ENCODE measurements around the gene CARMIL1. TPM values are rescaled to one million over a fixed set of nuclear protein-coding genes. Genes with fewer than 3 reads are reported as not detected.
A peak's percentile ranks its signal among the peaks of the same experiment; 100 is the strongest.

The CARMIL1 gene
- total RNA-seq, 1 experiment from 2014 or later: 16.8 TPM

DNA sequence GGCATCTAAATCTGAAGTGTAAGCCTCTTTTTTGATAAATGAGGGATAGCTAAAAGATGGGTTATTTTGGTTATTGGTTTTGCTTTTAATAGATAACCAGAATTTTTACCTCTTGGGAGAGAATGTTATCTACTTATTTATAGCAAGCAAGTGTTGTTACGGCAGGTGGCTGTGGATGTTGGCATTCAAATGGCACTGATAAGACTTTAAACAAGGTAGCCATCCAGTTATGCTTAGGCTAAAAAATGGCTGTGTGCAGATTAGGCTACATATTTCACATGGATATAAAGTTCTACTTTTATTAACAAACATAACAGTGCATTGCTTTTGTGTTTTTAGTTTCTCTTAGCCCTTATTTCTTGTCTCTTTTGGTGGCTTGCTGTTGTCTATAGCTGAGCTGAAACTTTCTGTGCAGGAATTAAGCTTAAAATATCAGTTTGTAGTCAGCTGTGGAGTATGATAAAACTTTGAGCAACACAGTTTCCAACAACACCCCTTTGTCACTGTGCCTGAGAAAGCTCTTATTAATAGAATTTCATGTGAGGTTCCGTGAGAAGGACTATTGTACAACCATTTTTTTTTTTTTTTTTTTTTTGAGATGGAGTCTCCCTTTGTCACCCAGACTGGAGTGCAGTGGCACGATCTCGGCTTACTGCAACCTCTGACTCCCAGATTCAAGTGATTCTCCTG, 28.8 kb downstream of the CARMIL1 start:
- DNase-seq (ENCODE audit: low spot score): no peak

DNA sequence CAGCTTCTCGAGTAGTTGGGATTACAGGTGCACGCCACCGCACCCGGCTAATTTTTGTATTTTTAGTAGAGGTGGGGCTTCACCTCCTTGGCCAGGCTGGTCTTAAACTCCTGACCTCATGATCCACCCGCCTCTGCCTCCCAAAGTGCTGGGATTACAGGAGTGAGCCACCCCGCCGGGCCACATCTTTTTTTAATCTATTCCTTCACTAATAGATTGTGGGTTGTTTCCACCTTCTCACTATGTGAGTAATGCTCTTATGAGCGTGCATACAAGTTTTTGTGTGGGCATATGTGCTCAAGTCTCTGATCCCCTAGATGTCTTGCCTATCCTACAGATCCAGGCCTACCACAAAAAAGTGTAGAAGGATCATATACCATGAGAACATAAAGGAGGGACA, 30.7 kb downstream of the CARMIL1 start:
- no peak for DNase-seq (ENCODE audit: low spot score)

DNA sequence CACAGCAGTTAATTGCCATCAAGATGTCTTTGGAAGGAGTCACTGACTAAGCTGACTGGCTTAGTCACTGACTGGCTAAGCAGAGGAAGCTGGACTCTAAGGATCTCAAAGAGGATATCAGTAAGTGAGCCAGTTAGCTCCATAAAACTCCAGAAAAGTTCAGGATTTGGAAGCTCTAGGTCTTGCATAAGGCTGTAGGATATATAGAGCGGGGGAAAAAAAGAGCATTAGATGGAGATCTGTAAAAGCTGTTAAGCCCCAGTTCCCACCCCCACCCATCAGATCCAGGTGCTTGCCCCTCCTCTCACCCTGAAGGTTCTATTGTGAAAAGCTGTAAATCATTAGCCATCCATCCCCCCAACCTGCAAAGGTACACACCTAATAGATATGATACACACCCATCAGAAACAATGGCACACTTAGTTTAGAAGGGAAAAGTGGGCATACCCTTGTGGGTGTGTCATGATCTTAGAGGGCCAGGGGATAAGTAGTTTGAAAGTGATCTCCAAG, 32.2 kb downstream of the CARMIL1 start:
- peak; percentile 54 for DNase-seq (ENCODE audit: low spot score)

DNA sequence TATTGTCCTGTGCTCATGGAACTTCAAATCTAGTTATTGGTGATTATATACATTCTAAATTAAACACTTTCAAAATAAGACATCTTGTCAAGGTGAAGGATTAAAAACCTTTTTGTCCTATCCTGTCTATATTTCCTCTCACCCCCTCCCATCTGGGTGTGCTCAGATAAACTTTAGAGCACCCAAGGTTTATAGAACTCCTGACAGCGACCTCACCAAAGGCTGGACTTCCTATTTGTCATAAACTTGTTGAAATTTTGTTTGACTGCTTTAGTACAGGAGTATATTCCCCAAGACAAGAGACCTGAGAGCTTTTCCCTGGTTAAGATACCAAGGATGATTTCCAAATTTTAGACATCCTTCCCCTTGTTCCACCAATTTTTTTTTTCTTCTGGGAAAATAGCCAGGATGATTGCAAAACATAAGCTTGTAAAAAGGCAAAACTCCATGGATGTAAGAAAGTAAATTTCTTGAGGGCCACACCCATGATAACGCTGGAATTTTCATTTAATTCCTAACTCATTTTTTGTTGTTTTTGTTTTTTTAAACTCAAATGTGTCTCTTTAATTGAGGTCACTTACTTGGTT, 33.0 kb downstream of the CARMIL1 start:
- DNase-seq (ENCODE audit: low spot score): no peak

DNA sequence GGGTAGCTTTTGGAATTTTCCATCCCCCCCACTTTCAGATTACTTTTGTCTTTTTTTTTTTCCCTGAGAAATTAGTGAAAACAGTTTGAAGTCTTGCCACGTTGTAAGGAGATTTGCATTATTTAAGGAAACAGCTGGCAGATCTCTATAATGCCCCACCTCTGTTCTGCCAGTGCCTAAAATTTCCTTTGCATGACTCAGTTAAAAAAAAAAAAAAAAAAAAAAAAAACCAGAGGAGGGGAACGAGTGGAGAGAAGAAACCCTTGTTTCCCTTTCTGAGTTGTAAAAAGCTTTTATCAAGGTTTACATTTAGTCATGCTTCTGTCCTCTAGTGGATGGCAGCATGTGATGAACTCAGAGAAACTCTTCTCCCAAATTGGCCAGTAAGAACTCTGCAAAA, 33.5 kb downstream of the CARMIL1 start:
- DNase-seq (ENCODE audit: low spot score): no peak

GRCh38 chr6:25314509-25315175, 35.5 kb downstream of the CARMIL1 start:
- DNase-seq (ENCODE audit: low spot score): no peak

DNA sequence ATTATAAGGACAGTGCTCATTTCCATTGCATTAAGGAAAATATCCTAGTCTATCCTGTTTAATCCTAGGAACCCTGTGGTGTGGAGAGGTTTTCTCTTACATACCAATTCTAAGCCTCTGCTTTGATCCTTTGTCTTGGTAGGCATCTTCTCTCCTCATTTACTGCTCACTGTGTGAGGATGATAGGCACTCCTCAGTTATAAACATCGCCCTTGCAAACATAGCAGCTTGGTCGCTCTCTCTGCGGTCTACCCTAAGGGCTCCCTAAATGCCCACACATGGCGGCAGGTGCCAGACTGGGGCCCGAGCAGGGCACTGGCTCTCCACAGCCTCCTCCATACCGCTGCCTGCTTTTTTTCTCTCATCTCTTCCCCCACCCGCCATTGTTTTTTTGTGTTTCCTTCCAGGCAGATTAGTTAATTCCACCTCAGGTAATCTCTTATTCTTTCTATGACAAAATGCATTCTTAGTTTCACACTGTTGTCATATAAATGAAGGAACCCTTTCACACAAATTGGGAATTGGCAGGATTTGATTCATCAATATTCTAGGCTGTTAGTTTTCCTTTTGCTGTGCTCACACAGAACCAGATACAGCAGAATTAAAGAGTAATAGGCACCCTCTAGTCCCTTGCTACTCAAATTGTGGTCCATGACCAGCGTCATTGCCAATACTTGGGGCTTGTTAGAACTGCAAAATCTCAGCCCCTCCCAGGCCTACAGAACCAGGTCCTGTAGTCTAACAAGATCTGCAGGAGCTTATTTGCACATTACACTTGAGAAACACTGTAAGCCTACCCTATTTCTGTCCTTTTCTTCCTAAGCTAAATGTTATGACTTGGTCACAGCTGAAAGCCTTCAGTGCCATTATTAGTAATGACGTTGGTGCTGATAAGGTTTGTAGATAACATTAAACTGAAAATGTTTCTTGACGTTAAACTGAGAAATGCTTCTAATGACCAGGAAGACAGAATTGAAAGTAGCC, 36.3 kb downstream of the CARMIL1 start:
- DNase-seq (ENCODE audit: low spot score): no peak

- no peak for DNase-seq (ENCODE audit: low spot score)
Measured at GRCh38 chr6:25316626-25317025, 37.5 kb downstream of the CARMIL1 start.

GRCh38 chr6:25318589-25318988, 39.4 kb downstream of the CARMIL1 start:
- no peak for DNase-seq (ENCODE audit: low spot score)

DNA sequence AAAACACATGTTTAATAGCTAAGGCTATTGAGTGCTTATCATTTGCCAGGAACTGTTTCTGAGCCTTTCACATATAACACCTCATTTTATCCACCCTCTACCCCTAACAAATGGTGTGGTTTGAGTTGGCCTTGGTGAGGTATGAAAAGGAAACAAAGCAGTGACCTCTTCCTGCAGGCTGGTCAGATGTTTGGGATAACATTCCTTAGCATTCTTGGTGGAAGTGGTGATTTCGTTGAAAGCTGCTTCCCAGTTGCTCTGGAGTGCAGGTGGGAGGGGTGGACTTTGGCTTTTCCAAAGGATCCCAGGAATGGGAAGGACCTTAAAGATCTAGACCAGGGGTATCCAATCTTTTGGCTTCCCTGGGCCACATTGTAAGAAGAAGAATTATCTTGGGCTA, 41.3 kb downstream of the CARMIL1 start:
- no peak for DNase-seq (ENCODE audit: low spot score)

- DNase-seq (ENCODE audit: low spot score): no peak
Measured at GRCh38 chr6:25322692-25323091, 43.5 kb downstream of the CARMIL1 start.

GRCh38 chr6:25324066-25324762, 45.0 kb downstream of the CARMIL1 start:
- no peak for DNase-seq (ENCODE audit: low spot score)

GRCh38 chr6:25326126-25326525, 47.0 kb downstream of the CARMIL1 start:
- no peak for DNase-seq (ENCODE audit: low spot score)

GRCh38 chr6:25326960-25327359, 47.8 kb downstream of the CARMIL1 start:
- DNase-seq (ENCODE audit: low spot score): no peak

- DNase-seq (ENCODE audit: low spot score): no peak
Measured at GRCh38 chr6:25327432-25327831, 48.3 kb downstream of the CARMIL1 start.

DNA sequence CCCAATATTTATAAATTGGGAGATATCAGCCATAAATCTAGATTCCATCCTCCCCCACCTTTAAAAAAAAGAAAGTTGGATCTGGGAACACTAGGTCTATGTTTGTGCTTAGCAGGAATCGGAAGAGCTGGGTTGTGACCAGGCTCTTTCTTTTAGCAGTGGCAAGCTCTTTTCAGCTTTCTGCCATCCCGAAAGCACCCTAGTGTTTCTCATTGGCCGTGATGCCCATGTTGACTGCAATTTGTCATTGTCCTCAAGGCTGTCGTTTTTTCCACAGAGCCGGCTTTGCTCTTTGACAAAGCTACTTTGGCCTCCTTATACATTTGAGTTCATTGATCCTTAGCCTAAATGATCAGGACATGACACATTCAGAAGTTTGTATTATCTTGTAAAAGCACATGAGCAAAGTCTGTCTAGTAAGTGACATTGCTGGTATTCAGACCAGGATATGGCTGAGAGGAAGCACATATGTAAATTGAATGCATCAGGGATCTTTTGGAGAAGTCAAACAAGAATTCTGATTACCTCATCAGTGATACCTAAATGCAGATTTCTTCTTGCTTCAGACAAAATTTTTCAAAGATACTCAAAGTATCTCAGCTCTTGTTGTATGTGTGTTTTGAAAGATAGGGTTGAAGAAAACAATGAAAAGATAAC, 50.1 kb downstream of the CARMIL1 start:
- no peak for DNase-seq (ENCODE audit: low spot score)

DNA sequence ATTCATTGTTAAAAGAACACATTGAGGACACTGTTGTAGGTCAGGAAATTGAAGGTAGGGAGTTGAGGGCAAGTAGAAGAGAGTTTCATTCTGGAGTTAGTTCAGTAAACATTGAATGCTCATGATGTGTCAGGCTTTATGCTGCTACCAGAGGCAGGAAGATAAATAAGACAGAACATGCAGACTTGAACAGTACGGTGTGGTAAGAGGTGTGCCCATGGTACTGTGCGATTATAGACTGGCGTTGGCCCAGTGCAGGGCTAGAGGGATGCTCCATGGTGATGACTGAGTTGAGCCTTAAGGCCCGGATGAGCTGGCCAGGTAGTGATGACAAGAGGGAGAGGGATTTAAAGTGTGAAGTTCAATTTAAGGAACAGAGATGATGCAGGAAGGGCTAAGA, 50.8 kb downstream of the CARMIL1 start:
- no peak for DNase-seq (ENCODE audit: low spot score)

- no peak for DNase-seq (ENCODE audit: low spot score)
Measured at GRCh38 chr6:25330796-25331685, 51.9 kb downstream of the CARMIL1 start.

GRCh38 chr6:25332165-25332564, 53.0 kb downstream of the CARMIL1 start:
- no peak for DNase-seq (ENCODE audit: low spot score)

All from HT-29 (cell line).